Stimulated activated CD8-positive, alpha-beta memory T cell treated with anti-CD3 and anti-CD28 coated beads, Interleukin-15, amount 100 ng/mL, for 4 hours (primary cell): ENCODE measurements around the gene PTPRF.

Experiments
- DNase-seq, 2 donors: peaks; one replicate each; pipeline ENCODE4 v3.0.0-alpha.2; 2020; ENCODE audit warnings: low read depth in 2 of 2

PTPRF gene

DNA sequence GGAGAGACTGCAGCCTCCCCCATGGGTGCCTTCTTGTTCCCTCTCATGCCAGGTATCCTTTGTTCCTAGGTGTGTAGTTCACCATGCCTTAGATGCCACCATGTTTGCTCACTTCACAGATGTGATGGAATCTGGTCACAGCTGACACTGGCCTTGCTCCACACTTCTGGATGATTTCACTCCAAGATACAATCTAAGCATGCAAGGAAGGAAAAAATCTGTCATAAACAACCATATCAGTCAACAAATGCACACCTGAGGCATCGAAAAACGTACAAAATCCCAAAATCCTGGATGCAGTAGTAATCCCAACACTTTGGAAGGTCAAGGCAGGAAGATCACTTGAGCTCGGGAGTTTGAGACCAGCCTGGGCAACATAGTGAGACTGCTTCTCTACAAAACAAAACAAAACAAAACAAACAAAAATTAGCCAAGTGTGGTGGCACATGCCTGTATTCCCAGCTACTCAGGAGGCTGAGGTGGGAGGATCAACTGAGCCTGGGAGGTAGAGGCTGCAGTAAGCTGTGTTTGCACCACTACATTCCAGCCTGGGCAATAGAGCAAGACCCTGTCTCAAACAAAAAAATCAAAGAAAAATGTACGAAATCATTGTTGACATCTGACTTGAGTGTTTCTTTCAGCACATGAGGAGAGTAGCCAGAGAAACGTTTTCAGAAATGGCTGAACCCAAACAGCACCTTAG lies 17.1 kb upstream of the PTPRF start:
- no peak for DNase-seq

DNA sequence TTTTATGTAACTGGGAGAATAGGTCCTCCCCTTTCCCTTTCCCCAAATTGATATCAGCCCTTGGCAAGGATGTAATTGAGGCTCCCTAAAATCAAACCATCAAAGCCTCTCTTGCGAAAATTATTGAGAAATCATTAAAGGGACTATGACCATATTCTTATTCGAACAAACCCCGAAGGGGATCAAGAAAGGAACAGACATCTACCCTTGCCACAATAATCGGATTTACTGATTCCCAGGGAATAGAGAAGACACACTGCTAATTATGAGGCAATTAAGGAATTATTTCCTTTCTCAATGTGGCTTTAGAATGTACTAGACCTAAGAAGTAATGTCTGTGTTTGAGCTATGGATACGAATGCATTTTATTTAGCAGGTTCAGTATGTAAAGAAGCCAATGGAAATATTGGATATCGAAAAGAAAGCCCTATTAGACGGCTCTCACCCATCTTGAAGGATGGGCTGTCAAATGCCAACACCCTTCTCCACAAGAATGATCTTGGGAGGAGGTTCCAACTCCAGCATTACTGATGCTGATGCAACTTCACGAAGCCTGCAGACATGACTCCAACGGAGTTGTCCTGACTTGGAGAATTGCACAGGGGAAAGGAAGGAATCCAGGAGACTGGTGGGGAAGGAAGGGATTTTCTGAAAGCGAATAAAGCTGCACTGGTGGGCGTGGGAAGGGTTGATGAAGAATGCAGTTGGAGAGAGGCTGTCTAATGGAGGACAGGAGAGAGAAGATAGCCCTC lies 11.6 kb upstream of the PTPRF start:
- DNase-seq = no peak

DNA sequence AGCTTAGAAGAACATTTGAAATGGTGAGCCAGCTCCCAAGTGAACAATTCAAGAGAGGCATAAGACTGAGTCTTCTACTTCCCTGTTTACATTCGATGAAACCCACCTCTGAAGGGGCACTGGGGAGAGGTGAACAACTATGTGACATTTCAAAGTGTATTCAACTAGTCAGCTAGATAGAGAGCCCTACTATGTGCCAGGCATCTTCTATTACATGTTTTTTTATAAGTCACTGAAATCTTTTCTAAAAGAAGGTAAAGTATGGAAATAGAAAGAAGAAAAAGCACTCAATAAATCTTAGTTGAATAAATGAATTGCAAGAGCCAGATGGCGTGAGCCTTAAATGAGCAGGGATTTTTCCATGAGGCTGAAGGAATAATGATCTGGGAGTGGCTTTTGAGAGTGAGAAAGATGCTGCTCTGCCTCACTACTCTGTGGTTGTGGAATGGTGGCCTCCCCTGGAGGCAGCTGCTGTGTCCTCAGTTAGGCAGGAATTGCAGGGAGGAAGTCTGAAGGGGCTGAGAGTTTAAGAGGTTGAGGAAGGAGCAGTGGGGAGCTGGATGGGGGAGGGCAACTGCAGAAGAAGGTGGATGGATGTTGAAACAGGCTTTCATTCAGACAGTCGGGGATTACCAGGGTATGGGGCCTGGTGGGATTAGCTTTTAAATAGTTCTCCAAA lies 10.4 kb upstream of the PTPRF start:
- no peak for DNase-seq

DNA sequence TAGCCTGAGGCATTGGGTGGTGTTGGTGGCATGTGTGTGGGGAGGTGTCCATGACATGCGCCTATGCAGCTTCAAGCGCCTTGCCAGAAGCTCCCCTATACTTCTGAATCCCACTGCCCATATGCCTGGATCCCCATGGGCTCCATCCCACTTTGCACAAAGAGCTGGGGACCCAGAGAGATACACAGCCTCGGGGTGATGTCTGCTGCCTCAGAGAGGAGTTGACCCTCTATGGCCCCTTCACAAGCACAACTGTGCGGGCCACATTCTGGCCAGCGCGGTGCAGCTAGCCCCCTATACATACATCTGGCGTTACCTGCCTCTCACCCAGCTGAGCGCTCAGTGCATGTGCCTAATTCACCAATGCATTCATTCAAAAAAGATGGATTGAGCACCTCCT lies 9.6 kb upstream of the PTPRF start:
- no peak for DNase-seq

DNA sequence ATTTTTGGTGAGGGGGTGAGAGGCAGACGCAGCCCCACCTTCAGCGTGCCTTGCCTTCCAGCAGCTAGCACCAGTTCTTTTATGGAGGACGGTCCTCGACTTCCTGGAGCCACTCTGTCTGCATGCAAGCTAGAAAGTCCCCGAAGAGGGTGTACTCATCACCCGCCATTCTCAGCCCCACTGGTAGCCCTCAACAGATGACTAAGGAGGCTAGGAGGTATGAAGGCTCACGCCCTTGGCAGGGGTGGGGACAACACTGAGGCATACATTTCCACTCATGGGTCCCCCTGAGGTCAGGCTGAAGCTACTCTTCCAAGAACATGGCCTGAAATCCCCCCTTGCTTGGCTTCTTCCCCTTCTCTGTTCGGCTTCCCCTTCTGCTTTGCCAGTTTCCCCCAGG lies 8.9 kb upstream of the PTPRF start:
- DNase-seq = no peak

DNA sequence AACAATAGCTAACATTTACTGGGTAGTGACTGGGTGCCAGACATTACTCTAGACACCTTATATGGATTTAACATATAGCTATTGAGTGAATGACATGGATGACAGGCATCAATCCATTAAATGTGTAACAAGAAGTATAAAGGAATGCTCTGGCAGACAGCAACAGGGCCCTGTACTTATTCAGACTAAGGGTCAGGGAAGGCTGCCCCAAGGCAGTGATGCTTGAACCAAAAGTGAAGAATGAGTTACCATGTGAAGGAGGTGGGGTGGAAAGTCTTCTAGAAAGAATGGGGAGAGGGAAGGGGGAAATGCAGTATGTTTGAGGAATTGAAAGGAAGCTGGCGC lies 8.3 kb upstream of the PTPRF start:
- no peak for DNase-seq

DNA sequence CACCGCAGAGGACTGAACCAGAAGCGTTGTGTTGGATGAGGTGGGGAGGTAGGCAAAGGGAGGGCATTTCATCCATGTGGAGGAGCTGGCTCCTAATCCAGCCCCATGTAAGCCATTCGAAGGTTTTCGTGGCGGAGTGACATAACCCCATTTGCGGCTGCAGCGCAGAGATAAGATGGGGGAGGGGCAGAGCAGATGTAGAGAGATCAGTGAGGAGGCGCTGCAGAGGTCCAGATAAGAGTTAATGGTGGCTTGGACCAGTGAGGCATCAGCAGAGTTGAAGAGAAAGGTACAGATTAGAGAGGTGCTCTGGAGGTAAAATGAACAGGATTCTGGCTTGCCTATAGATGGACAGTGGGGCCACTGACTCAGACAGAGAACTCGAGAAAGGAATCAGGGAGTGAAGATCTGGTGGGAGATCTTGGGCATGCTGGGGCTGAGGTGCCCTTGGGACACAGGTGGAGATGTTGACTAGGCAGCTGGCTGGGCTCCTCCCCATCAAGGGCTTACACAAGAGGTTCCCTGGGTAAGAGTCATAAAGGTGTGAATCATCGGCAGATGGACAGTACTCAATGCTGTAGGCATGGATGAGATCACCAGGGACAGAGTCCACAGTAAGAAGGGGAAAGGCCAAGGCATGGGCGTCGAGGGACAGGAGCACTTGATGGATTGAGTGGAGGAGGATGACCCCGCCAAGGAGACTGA lies 7.8 kb upstream of the PTPRF start:
- no peak for DNase-seq

DNA sequence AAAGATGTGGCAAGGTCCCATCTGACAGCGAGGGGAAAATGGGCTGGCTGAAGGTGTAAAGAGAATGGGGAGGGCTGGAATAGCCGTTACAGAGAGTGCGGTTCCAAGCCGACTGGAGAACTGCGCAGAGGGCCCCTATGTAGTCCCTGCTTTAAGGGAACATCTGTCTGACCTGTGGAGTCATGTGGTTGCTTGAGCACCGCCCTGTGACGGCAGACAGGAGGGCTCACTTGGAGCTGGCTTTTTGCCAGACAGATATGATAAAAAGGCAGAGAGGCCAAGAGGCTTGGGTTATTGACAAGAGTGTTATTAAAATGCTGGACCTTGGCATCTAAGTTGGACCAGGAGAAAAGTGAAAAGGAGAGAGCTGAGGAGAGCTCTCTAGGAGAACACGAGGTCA lies 5.9 kb upstream of the PTPRF start:
- DNase-seq = no peak

DNA sequence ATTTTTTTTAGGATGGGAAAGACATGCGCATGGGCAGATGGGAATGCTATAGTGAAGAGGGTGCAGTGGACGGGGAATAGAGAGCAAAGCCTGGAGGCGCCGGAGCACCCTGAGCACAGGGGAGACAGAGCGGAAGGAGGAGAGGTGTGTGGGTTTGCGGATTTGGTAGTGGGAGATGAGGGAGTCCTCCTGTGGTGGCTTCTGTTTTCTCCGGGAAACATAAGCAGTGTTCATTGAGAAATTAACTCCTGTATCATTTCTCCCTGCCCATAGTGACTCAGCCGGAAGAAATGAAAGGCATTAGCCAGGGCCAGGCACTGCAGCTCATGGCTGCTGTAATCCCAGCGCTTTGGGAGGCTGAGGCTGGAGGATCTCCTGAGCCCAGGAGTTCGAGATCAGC lies 4.7 kb upstream of the PTPRF start:
- DNase-seq = no peak

DNA sequence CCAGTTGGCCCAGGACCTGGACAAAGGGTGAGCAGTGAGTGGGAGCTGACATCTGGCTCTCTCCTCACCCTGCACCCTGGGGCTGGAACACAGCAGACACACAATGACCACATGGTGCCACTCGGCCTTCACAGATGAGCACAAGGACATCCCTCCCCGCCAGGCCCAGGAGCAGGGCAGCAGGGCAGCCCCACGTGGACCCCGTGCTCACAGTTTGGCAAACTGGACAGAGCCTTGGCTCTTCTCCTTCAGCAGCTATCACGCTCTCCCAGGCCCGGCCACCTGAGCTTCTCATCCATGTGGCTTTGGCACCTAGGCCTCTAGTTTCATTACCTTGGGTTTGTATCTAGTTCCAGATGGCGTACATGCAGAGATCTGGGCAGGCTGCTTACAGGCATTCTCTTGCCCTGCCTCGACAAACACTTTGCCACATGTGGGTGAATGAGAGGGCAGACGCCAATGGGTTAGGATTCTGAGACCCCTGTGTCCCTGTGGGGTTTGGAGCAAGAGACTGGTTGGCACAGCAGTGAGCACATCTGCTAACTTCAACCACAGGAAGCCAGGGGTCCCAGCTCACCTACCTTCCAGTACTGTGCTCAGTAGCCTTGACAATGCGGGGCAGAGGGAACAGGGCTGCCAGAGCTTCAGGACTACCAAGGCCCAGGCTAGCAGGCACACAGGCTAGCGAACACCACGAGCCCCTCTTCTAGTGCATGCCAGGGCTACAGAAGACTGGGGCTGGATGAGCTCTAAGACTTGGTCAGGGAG lies 3.4 kb upstream of the PTPRF start:
- DNase-seq = no peak

DNA sequence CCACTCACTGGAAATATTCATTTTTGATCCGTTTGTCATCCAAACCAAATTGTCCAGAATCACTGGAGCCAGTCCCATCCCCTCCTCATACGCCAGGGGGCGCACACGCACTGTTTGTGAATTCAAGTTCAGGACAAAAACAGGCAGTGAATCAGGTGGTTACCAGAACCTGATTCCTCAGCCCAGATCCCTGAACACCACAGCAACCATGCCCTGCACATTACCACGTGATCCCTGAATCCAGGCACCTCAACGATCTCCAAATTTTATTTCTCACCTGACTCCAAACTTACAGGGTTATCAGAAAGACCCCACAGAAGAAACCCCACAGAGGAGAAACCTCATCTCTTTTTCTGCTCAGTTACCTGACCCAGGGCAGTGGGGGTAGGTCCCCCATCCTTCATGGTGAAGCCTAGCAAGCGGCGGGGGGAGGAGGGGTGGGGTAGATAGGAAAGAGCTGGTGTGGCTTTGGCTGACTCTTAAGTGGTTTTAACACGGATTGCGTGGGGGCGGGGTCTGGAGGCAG lies 1.4 kb upstream of the PTPRF start:
- peak; percentile 35 to 60 for DNase-seq

DNA sequence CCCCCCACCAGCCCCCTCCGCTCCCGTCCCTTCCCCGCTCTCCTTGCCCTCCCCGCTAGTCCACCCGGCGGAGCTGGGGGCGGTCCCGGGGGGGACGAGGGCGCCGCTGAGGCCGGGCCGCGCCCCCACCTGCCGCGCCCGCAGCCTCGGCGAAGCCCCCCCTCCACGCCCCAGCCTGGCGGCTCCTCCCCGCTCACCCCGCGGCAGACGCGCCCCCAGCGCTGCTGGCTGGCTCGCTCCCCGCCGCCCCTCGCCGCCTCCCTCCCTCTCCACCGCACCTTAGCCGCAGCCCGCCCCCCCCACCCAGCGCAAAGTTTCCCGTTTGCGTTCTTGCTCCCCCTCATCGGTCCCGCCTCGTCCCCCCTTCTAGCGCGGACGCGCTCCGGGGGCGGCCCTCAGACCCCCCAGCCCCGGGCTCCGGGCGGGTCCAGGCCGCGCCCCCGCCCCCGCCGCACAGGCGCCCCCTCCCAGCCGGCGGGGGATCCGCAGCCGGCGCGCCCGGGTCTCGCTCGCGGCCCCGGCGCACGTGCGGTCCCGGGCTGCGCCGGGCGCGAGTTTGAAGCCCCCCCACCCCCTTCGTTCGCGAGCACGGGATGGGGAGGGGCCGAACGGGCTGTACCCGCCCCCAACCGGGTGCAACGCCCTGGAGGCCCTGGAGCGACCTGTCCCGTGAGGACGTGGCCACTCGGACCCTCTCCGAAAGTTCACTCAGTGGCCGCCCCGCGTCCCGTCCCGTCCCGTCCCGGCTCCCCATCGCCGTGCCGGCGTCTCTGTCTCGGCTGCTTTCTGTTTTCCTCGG lies 623 bp downstream of the PTPRF start:
- DNase-seq = no peak

DNA sequence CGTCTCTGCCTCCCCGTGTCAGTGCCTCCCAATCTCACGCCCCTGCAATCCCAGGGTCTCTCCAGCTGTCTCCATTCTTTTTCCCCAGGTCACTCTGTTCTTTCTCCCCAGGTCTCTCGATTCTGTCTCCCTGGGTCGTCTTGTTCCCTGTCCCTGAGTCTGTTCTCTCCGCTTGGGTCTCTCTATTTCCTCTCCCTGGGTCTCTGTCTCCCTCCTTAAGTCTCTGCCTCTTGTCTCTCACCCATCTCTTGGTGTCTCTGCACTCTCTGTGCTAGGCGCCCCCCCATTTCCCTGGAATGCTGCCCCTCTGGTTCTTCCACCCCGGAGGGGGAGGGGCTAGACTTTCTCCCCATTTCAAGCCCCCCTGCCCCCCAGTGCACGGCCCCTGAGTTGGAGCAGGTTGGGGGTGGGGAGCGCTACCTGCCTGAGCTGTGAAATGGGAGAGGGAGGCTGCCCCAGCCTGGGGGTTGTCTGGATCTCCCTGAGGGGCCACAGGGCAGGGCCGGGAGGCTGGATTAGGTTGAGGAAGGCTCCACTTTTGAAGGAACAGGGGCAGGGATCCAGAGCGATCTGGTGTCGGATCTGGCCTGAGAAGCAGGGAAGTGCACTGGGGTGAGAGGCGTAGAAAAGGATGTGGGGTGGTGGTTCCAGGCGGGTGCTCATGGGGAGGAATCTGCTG lies 1.4 kb downstream of the PTPRF start:
- no peak for DNase-seq

DNA sequence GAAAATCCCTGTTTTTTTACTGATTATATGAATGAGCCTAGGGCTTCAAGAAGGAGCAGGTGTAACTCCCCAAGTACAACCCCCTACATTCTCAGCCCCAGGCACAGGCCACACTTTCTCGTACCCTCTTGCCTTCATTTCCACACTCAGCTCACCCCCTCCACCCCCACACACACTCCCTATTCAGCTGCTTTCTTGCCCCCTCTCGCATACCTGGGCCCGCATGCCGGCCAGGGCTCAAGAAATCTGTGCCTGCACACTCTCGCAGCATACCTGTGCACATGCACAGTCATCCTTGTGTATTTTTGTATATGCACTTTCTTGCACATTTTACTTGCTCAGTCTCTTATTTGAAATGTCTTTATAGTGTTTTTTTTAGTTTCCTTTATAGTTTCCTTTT lies 2.0 kb downstream of the PTPRF start:
- DNase-seq = no peak

DNA sequence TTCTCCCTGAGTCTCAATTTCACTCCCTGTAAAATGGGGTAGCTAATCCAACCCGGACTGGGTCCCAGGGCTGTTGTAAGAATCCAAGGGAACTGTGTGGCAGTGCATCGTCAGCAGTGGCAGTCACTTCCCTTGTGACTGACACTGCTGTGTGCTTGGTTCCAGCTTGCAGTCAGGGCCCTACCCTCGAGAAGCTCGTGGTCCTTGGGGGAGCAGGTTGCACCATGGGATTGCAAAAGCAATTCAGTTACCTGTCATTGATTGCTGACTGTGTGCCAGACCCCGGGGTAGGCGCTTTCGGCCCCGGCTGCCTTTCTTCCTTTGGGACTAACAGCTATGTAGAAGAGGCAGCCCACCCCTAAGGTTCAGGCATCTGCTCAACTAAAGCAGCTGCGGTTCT lies 2.9 kb downstream of the PTPRF start:
- no peak for DNase-seq

DNA sequence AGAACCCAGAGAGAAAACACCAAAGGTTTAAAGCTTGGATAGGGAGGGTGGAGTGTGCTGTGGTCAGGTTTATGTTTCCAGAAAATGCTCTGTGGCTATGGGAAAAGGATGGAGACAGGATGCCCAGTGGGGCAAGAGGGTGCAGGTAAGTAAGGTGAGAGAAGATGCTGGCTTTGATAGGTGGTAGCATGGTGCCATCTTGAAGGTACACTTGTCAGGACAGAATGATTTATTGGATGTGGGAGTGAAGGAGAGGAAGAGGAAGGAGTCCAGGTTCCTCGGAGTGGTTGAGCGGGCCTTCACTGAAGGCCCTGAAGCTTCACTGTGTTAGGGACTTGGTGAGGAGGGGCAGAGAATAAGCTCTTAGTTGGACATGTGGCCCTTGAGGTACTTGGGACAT lies 3.6 kb downstream of the PTPRF start:
- no peak for DNase-seq

DNA sequence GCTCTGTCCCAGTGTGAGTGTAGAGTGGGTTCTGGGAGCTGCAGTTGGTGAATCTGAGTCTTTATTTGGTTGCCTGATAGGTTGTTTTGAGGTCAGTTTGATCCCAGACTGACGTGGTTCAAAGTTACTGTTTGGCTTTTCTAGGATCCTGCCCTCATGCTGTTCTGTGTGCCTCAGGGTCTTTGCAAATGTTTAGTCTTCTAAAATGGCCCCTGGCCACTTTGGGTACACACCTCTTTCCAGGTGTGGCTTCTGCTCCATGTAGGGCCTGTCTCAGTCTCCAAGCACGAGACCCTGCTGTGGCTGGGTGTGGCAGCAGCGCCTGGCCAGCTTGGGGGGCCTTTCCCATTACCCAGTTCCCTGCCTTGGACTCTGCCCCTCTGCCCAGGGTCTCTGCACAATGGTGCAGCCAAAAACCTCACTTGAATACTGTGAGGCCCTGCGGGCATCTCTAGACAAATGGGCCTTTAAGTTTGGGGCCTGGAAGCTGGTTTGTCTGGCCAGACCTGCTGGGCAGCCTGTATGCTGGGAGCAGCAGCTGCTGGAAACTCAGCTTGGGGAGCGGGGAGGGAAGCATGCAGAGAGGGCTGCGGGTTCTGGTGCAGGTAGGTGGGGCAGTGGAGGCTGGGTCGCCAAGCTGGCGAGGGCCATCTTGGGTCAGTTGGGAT lies 5.6 kb downstream of the PTPRF start:
- DNase-seq = no peak

DNA sequence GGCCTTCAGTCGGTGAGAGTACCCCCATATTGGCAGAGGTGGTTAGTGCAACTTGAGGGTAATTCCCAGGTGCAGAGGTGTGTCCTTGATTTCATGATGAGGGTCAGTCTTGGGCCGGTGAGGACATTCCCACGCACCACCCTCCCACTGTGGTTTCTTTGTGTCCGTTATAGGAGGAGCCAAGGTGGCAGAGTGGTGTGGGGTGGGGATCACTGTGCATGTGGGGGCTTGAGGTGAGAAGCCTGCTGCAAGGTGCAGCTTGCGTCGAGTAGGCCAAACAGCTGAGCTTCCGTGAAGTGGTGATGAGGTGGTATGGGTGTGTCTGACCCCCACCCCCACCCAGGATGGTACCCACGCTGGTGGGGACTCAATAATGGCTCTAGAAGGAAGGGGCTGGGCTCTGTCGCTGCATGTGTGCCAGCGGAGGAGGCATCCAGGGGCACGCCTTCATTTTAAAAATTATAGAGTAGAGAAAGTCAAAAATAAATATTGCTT lies 6.2 kb downstream of the PTPRF start:
- DNase-seq = no peak

DNA sequence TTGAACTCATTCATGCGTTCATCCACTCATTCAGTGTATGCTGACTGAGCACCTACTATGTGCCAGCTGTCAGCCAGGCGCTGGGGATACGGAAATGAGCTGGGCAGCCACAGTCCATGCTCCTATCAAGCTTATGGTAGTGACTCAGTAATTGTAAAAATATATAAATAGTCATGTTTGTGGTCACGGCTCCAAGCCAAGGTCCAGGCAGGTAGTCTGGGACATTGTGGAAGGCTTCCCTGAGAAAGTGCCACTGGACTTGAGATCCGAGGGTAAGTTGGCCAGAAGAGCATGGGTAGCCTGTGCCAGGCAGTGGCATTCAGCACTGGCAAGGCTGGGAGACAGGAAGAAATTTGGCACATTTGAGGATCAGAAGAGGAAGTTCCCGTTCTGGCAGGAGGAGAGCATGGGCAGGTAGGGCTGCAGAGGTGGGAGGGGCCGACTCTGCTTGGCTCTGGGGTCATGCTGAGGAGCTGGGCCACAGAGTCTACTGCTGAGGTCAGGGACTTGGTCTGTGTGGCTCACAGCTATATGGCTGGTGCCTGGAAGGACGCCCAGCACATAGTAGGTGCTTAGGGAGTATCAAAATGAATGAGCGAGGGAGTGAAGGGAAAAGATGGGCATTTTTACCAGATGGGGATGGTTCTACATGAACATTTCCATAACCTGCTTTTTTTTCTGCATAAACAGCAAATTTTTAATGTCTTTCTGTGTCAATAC lies 6.9 kb downstream of the PTPRF start:
- no peak for DNase-seq
